Choroid plexus epithelial cell (primary cell): Measurements from ENCODE around the gene CLIC6.

Source experiments
- DNase-seq: peaks from one replicate; pipeline ENCODE4 v3.0.0-alpha.2; 2010; ENCODE audit warnings: low read depth
- H3K4me3 ChIP-seq: 2 replicates; pipeline ENCODE4 v1.5.1; 2011; ENCODE audit warnings: low read depth, mild to moderate bottlenecking, control low read depth, low read length, moderate library complexity
- TF ChIP-seq, protein P1 (sequence below): conservative IDR thresholded peaks from 2 replicates; pipeline ENCODE4 v1.5.1; 2011; ENCODE audit warnings: low read depth, mild to moderate bottlenecking, control low read depth, inconsistent platforms, low read length, moderate library complexity

Gene CLIC6

DNA sequence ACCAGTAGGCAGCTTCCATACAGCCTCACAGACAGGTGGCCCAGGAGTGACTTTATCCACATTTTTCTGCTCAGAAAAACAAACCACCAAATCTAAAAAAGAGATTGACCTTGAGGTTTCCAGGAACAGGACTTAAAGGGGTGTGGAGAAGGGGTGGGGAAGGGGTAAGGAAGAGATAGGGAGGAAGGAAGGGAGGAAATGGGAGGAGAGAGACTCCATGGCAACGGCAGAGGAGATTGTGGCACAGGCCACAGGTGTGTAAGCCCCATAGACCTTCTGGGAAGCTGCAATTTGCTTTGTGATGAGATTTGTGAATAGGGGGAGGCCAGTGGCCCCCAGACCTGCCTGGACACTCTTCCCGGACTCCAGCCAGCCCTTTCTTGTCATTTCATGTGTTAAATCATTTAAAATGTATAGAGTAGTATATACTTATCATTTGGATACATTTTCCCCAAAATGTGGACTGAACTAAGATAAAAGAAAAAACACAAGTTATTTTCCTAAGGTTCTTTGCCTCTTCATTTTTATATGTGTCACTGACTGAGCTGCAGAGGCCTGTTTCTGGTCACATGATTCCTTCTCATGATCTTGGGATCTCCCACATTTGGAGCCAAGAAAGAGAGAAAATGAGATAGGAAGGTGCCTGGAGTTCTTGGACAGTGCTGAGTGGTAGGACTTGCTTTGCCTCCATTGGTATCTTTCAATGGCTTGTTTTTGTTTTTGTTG is 55.5 kb downstream of the CLIC6 start:
- H3K4me3 ChIP-seq, result no peak overlapping the region
- TF ChIP-seq, protein P1, sequence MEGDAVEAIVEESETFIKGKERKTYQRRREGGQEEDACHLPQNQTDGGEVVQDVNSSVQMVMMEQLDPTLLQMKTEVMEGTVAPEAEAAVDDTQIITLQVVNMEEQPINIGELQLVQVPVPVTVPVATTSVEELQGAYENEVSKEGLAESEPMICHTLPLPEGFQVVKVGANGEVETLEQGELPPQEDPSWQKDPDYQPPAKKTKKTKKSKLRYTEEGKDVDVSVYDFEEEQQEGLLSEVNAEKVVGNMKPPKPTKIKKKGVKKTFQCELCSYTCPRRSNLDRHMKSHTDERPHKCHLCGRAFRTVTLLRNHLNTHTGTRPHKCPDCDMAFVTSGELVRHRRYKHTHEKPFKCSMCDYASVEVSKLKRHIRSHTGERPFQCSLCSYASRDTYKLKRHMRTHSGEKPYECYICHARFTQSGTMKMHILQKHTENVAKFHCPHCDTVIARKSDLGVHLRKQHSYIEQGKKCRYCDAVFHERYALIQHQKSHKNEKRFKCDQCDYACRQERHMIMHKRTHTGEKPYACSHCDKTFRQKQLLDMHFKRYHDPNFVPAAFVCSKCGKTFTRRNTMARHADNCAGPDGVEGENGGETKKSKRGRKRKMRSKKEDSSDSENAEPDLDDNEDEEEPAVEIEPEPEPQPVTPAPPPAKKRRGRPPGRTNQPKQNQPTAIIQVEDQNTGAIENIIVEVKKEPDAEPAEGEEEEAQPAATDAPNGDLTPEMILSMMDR, result no peak
- DNase-seq, result no peak

DNA sequence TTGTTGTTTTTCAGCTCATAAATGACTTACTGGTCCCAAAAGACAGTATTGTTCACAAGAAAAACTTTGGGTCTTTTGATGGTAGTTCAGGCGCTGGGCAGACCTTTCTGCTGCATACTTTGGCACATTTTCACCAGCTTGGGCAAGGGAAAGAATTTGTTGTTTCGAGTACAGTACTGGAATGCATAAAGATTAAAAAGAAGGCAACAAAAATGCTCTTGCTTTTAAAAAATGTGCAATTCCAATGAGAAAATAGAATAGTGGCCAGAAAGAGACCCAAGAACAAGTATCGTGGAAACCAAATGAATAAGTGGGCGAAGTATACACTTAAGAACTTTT is 56.0 kb downstream of the CLIC6 start:
- no peak for DNase-seq
- TF ChIP-seq, protein P1, result no peak
- H3K4me3 ChIP-seq, result no peak overlapping the region

DNA sequence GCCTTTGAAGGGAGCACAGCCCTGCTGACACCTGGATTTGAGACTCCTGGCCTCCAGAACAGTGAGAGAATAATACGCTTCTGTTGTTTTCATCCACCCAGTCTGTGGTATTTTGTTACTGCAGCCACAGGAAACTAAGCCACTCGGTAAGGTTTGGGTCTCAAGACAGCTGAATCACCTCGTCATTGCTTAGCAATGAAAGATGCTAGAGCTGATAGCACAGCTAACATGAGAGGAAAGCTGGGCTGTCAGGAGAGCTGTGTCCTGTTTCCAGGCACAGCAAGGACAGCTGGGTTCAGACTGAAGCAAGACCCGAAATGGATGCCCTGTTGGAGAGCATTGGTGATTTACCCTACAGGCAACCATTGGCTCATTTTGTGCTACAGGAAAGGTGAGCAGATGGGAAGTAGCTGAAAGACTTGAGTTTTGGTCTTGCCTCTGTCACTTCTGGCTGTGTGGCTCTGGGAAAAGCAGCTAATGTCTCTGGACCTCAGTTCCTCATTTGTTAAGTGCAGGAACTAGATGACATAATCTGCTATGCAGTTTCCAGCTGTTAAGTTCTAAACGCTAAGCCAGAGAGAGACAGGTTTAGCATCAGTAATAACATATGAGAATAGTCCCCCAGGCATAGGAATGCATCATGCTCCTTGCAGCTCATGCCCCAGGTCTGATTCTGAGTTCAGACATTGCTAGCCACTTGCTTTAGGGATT is 58.0 kb downstream of the CLIC6 start:
- H3K4me3 ChIP-seq, result no peak overlapping the region
- TF ChIP-seq, protein P1, result no peak
- DNase-seq, result no peak

DNA sequence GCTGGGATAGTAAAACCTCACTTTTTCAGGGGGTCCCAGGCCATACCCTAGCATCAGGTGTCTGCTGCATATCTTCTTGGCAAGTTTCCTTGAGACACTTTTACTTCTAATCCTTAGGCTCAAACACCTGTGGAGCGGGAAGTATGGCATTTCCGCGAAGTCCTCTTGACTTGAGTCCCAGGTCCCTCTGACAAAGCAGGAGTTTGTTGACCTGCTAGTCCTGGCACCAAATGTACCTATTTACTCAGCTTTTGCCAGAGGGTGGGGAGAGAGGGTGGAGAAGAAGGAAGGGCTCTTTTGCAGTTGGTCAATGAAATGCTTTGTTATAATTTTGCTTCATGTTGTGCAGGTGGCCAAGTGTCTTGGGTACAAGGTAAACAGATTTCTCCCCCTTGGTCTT is 59.7 kb downstream of the CLIC6 start:
- no peak overlapping the region for H3K4me3 ChIP-seq
- DNase-seq, result no peak
- TF ChIP-seq, protein P1, result no peak

DNA sequence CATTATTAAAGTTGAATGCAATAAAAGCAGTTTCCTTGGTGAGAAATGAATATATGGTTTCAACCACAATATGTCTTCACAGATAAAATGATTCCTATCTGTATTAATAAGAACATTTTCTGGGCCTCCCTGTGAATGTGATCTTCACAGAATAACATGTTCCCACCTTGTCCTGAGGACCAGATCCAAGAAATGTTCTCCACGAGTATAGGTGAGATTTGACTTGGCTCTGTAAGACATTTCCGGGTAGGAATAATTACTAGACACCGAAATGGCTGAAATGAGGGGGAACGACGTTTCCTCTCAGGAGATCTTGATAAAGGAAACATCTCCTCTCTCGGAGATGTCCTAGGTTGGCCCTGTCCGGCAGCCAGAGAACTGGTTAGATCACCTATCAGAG is 61.4 kb downstream of the CLIC6 start:
- no peak overlapping the region for H3K4me3 ChIP-seq
- TF ChIP-seq, protein P1, result no peak
- no peak for DNase-seq

DNA sequence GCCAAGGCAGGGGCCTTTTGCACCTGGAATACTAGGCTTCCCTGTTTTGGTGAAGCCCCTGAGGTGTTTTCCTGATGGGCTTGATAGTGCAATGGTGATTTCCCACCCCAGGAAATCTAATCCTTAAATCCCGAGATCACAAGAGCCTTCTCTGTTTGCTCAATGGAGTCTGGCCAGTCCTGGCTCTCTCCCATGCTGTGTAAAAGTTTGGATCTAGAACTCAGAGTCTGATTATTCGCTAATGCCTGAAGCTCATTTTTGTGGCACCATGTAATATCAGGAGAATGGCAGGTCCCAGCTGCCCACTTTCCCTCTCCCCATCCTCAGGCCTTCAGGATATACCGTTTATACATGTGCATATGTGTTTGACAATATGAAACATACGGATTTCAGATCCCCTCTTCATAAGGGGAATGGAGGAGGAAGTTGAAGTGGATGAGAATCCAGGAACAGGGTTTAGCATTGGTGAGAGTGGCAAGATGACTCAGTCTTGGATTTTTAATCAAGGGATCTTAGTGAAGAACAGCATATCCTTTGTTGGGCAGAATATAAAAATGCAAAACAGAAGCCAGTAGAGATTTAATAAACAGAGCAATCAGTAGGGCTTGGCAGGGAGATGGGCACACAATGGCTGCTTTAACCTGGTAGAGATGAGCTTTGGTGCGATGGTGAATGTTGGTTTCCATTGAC is 62.1 kb downstream of the CLIC6 start:
- TF ChIP-seq, protein P1, result no peak

More for the DNA sequence above, 62.1 kb downstream of the CLIC6 start:
- DNase-seq, result no peak
- no peak overlapping the region for H3K4me3 ChIP-seq
